SK-N-MC (cell line): Measurements from ENCODE around the gene OSR1.

Experiments
- DNase-seq: peaks from one replicate; pipeline ENCODE4 v3.0.0-alpha.2; 2011; ENCODE audit warnings: low read depth, low spot score
- H3K27ac ChIP-seq: fragments of 200-600 bp; sonication (generic); 2 replicates; pipeline ENCODE4 v1.5.1; 2016; ENCODE audit warnings: mixed run types
- H3K36me3 ChIP-seq: fragments of 200-600 bp; sonication (generic); 2 replicates; pipeline ENCODE4 v1.6.1; 2017; ENCODE audit warnings: antibody characterized with exemption, low read length, mixed read lengths; ENCODE audit not compliant: insufficient read depth
- H3K4me3 ChIP-seq: fragments of 200-600 bp; sonication (generic); 2 replicates; pipeline ENCODE4 v1.5.1; 2016
- H3K9ac ChIP-seq: fragments of 200-600 bp; sonication (generic); 2 replicates; pipeline ENCODE4 v1.8.0; 2017; ENCODE audit warnings: mixed run types, mixed read lengths; ENCODE audit not compliant: insufficient read length
- H3K9me3 ChIP-seq: fragments of 200-600 bp; sonication (generic); 2 replicates; pipeline ENCODE4 v1.6.1; 2017; ENCODE audit warnings: low read depth, mild to moderate bottlenecking, antibody characterized with exemption, low read length, moderate library complexity, mixed read lengths
- EZH2 ChIP-seq: fragments of 200-600 bp; sonication (generic); IDR thresholded peaks from one replicate; pipeline ENCODE4 v1.6.1; 2017; ENCODE audit warnings: antibody characterized with exemption
- FOXP2 ChIP-seq: optimal IDR thresholded peaks from 2 replicates; pipeline ENCODE3; 2011; ENCODE audit warnings: mild to moderate bottlenecking, moderate library complexity; ENCODE audit not compliant: insufficient read depth; ENCODE audit errors: extremely low read length, control extremely low read depth
- POLR2AphosphoS5 ChIP-seq: IDR thresholded peaks from 2 replicates; pipeline ENCODE4 v1.6.1; 2012; ENCODE audit warnings: mild to moderate bottlenecking, low read depth, low read length, borderline replicate concordance

OSR1 gene

GRCh38 chr2:19355416-19355821 is 3.0 kb downstream of the OSR1 start:
- H3K36me3 ChIP-seq: no peaks in the 10 kb centered on the region
- TF ChIP-seq POLR2AphosphoS5 (no peak), FOXP2 (no peak), EZH2 (no peak)
- DNase-seq: no peak
- no peak overlapping the region for H3K27ac ChIP-seq
- no peak overlapping the region for H3K9ac ChIP-seq
- H3K9me3 ChIP-seq: no peaks in the 10 kb centered on the region
- H3K4me3 ChIP-seq: no peak overlapping the region

- Histone ChIP-seq H3K4me3 (no peak overlapping the region), H3K9ac (no peak overlapping the region)
- TF ChIP-seq FOXP2 (no peak), EZH2 (no peak), POLR2AphosphoS5 (no peak)
Observed at GRCh38 chr2:19355014-19355405, 3.4 kb downstream of the OSR1 start.

GRCh38 chr2:19353721-19354050 is 4.7 kb downstream of the OSR1 start:
- no peaks in the 10 kb centered on the region for H3K36me3 ChIP-seq
- H3K9ac ChIP-seq: no peak overlapping the region
- H3K27ac ChIP-seq: no peak overlapping the region
- H3K4me3 ChIP-seq: no peak overlapping the region
- H3K9me3 ChIP-seq: no peaks in the 10 kb centered on the region
- TF ChIP-seq FOXP2 (no peak), EZH2 (no peak), POLR2AphosphoS5 (no peak)
- no peak for DNase-seq

More at GRCh38 chr2:19355014-19355405, 3.4 kb downstream of the OSR1 start:
- no peak for DNase-seq
- Histone ChIP-seq H3K9me3 (no peaks in the 10 kb centered on the region), H3K27ac (no peak overlapping the region), H3K36me3 (no peaks in the 10 kb centered on the region)

- Histone ChIP-seq H3K9ac (no peak overlapping the region), H3K36me3 (no peaks in the 10 kb centered on the region), H3K9me3 (no peaks in the 10 kb centered on the region), H3K27ac (no peak overlapping the region), H3K4me3 (no peak overlapping the region)
- no peak for TF ChIP-seq EZH2
- TF ChIP-seq FOXP2: no peak
- no peak for TF ChIP-seq POLR2AphosphoS5
- no peak for DNase-seq
Observed at GRCh38 chr2:19352946-19353720, 5.3 kb downstream of the OSR1 start.

GRCh38 chr2:19351899-19352697 is 6.3 kb downstream of the OSR1 start:
- Histone ChIP-seq H3K4me3 (no peak overlapping the region), H3K9me3 (no peaks in the 10 kb centered on the region), H3K9ac (no peak overlapping the region), H3K36me3 (no peaks in the 10 kb centered on the region), H3K27ac (no peak overlapping the region)
- no peak for TF ChIP-seq EZH2
- no peak for TF ChIP-seq FOXP2
- no peak for TF ChIP-seq POLR2AphosphoS5
- DNase-seq: no peak

GRCh38 chr2:19351499-19351898 is 6.9 kb downstream of the OSR1 start:
- DNase-seq: no peak
- no peak overlapping the region for H3K9ac ChIP-seq
- H3K27ac ChIP-seq: no peak overlapping the region
- H3K36me3 ChIP-seq: no peaks in the 10 kb centered on the region
- no peak for TF ChIP-seq FOXP2
- TF ChIP-seq EZH2: no peak
- no peak for TF ChIP-seq POLR2AphosphoS5
- H3K4me3 ChIP-seq: no peak overlapping the region
- no peaks in the 10 kb centered on the region for H3K9me3 ChIP-seq

GRCh38 chr2:19350678-19351401 is 7.6 kb downstream of the OSR1 start:
- Histone ChIP-seq H3K9me3 (no peaks in the 10 kb centered on the region), H3K9ac (no peak overlapping the region), H3K36me3 (no peaks in the 10 kb centered on the region), H3K4me3 (no peak overlapping the region), H3K27ac (no peak overlapping the region)
- no peak for DNase-seq
- TF ChIP-seq FOXP2 (no peak), POLR2AphosphoS5 (no peak), EZH2 (no peak)
